Panc1 (cell line): ENCODE results near the gene IL22RA1. TPM values are rescaled to one million over a fixed set of nuclear protein-coding genes. Genes with fewer than 3 reads are reported as not detected.

Source experiments
- ATAC-seq: fragments of 200-7000 bp; cut with Tn5 transposase; 2 replicates; pipeline ENCODE4 v1.9.1; 2020; ENCODE audit warnings: mild to moderate bottlenecking, moderate library complexity
- BruUV-seq: library from RNA; stranded (reverse); fragments of 400-500 nt; replicated peaks from 2 replicates; lab custom pipeline; 2021; lab: Mats Ljungman, UMichigan
- CTCF ChIA-PET: fragments of 300-600 bp; sonication (Branson Sonifier 250); formaldehyde crosslinking; loops from one replicate; lab custom pipeline; 2022; ENCODE audit warnings: antibody characterized with exemption; lab: Charles Lee
- POLR2A ChIA-PET: fragments of 300-600 bp; sonication (Branson Sonifier 250); formaldehyde crosslinking; loops from one replicate; lab custom pipeline; 2022; ENCODE audit warnings: antibody characterized with exemption; lab: Charles Lee
- DNase-seq: peaks from one replicate; pipeline ENCODE4 v3.0.0-alpha.2; 2010; ENCODE audit warnings: low read depth, low spot score
- H3K27ac ChIP-seq: 2 replicates; pipeline ENCODE4 v1.5.1; 2011; ENCODE audit warnings: mild to moderate bottlenecking, low read length, inconsistent platforms
- H3K27me3 ChIP-seq: fragments of 200-500 bp; sonication (Bioruptor generic); 2 replicates; pipeline ENCODE4 v1.6.0; 2014; ENCODE audit warnings: low read length, inconsistent platforms; ENCODE audit not compliant: control insufficient read depth, insufficient read depth
- H3K36me3 ChIP-seq: fragments of 200-500 bp; sonication (Bioruptor generic); 2 replicates; pipeline ENCODE4 v1.5.1; 2014; ENCODE audit warnings: inconsistent platforms, mild to moderate bottlenecking, low read length, moderate library complexity; ENCODE audit not compliant: control insufficient read depth, insufficient read depth
- H3K4me1 ChIP-seq: 2 replicates; pipeline ENCODE4 v1.5.1; 2011; ENCODE audit warnings: inconsistent platforms, mild to moderate bottlenecking, low read length, moderate library complexity; ENCODE audit not compliant: control insufficient read depth, insufficient read depth
- H3K4me3 ChIP-seq, 2 experiments: 2 replicates each; pipeline ENCODE4 v1.5.1; 2011 to 2012; ENCODE audit warnings: low read depth in 2 of 2, low read length in 2 of 2, mild to moderate bottlenecking in 2 of 2, inconsistent platforms in 1 of 2, moderate library complexity in 1 of 2
- H3K9me3 ChIP-seq: fragments of 200-500 bp; sonication (Bioruptor generic); 2 replicates; pipeline ENCODE4 v1.5.1; 2014; ENCODE audit warnings: low read depth, mild to moderate bottlenecking, inconsistent platforms, low read length, moderate library complexity; ENCODE audit not compliant: control insufficient read depth, insufficient read depth
- POLR2AphosphoS5 ChIP-seq: IDR thresholded peaks from 2 replicates; pipeline ENCODE4 v1.6.1; 2012; ENCODE audit warnings: mild to moderate bottlenecking, low read depth, low read length, moderate library complexity
- SIN3A ChIP-seq: IDR thresholded peaks from 2 replicates; pipeline ENCODE4 v1.6.1; 2012; ENCODE audit warnings: low read depth, mild to moderate bottlenecking, low read length, moderate library complexity, borderline replicate concordance; ENCODE audit not compliant: insufficient read depth
- TCF7L2 ChIP-seq: IDR thresholded peaks from 2 replicates; pipeline ENCODE4 v1.6.1; 2011; ENCODE audit warnings: mild to moderate bottlenecking, low read depth, low read length, inconsistent platforms
- in situ Hi-C: cut with HindIII; loops from 2 replicates; pipeline ENCODE4 v1.10.0; 2016; ENCODE audit warnings: low sequenced_read_pairs, low pct_unique_long_range_greater_than_20kb
- intact Hi-C: fragments of 100-400 bp; cut with micrococcal nuclease; formaldehyde crosslinking; loops from one replicate; pipeline ENCODE4 v1.10.0; 2022; ENCODE audit not compliant: unreplicated experiment
- total RNA-seq: library from RNA; stranded (reverse); gene quantifications from one replicate; pipeline ENCODE4 v1.2.1, GENCODE V29; 2021; ENCODE audit not compliant: unreplicated experiment
- TF ChIP-seq, protein P1 (sequence below): fragments of 450-650 bp; IDR thresholded peaks from 2 replicates; pipeline ENCODE4 v1.5.1; 2017; ENCODE audit warnings: mild to moderate bottlenecking
- TF ChIP-seq, protein P2 (sequence below), 2 experiments: IDR thresholded peaks; 2 replicates each; pipeline ENCODE4 v1.6.1; 2011 to 2012; ENCODE audit warnings: low read depth in 2 of 2, control low read depth in 1 of 2, low read length in 1 of 2, mild to moderate bottlenecking in 1 of 2, moderate library complexity in 1 of 2; ENCODE audit not compliant: insufficient read depth in 1 of 2

Gene IL22RA1
- total RNA-seq, 1 experiment from 2014 or later = 1.1 TPM

DNA sequence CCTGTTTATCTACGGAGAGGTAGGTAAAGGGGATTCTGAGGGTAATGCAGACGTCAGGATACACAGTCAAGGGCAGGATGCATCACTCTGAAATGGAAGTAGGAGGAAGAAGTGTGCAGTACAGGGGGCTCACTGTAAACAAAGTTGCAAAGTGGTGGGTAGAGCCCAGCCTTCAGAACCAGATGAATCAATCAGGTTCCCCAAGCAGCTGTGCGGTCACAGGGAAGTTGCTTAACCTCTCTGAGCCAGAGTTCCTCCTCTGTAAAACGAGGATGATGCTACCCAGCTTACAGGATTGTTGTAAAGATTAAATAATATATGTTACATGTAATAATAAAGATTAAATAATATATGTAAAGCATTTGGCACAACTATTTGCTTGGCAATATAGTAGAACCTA lies 17.5 kb downstream of the IL22RA1 start:
- Histone ChIP-seq H3K27me3 (no peaks in the 10 kb centered on the region), H3K27ac (no peak overlapping the region), H3K4me3 (no peak overlapping the region), H3K36me3 (no peaks in the 10 kb centered on the region), H3K4me1 (no peaks in the 10 kb centered on the region), H3K9me3 (no peaks in the 10 kb centered on the region; the same call in 1 of the 2 replicates)
- CTCF ChIA-PET = interaction anchor here (2.0 kb wide), 1 partner anchor 25 kb away, joined by 4 read pairs; no protein-coding TSS in a partner anchor
- POLR2A ChIA-PET = no interaction called here
- TF ChIP-seq, protein P1, sequence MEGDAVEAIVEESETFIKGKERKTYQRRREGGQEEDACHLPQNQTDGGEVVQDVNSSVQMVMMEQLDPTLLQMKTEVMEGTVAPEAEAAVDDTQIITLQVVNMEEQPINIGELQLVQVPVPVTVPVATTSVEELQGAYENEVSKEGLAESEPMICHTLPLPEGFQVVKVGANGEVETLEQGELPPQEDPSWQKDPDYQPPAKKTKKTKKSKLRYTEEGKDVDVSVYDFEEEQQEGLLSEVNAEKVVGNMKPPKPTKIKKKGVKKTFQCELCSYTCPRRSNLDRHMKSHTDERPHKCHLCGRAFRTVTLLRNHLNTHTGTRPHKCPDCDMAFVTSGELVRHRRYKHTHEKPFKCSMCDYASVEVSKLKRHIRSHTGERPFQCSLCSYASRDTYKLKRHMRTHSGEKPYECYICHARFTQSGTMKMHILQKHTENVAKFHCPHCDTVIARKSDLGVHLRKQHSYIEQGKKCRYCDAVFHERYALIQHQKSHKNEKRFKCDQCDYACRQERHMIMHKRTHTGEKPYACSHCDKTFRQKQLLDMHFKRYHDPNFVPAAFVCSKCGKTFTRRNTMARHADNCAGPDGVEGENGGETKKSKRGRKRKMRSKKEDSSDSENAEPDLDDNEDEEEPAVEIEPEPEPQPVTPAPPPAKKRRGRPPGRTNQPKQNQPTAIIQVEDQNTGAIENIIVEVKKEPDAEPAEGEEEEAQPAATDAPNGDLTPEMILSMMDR = no peak
- TF ChIP-seq TCF7L2 = no peak
- no peak for TF ChIP-seq POLR2AphosphoS5
- TF ChIP-seq SIN3A = no peak
- TF ChIP-seq, protein P2, sequence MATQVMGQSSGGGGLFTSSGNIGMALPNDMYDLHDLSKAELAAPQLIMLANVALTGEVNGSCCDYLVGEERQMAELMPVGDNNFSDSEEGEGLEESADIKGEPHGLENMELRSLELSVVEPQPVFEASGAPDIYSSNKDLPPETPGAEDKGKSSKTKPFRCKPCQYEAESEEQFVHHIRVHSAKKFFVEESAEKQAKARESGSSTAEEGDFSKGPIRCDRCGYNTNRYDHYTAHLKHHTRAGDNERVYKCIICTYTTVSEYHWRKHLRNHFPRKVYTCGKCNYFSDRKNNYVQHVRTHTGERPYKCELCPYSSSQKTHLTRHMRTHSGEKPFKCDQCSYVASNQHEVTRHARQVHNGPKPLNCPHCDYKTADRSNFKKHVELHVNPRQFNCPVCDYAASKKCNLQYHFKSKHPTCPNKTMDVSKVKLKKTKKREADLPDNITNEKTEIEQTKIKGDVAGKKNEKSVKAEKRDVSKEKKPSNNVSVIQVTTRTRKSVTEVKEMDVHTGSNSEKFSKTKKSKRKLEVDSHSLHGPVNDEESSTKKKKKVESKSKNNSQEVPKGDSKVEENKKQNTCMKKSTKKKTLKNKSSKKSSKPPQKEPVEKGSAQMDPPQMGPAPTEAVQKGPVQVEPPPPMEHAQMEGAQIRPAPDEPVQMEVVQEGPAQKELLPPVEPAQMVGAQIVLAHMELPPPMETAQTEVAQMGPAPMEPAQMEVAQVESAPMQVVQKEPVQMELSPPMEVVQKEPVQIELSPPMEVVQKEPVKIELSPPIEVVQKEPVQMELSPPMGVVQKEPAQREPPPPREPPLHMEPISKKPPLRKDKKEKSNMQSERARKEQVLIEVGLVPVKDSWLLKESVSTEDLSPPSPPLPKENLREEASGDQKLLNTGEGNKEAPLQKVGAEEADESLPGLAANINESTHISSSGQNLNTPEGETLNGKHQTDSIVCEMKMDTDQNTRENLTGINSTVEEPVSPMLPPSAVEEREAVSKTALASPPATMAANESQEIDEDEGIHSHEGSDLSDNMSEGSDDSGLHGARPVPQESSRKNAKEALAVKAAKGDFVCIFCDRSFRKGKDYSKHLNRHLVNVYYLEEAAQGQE (IDR thresholded peaks at IDR 0.05; ENCODE audit: insufficient read depth in 1 of 2, low read depth in 2 of 2, low read length in 1 of 2) = no peak
- no TSS peak for BruUV-seq
- DNase-seq (no peak), ATAC-seq (no peak)
- in situ Hi-C loops (no loop called here), intact Hi-C loops (no loop called here)

- H3K36me3 ChIP-seq = no peaks in the 10 kb centered on the region
- CTCF ChIA-PET = interaction anchor here (2.0 kb wide), 1 partner anchor 25 kb away, joined by 4 read pairs; no protein-coding TSS in a partner anchor
These were observed 18.0 kb downstream of the IL22RA1 start for GRCh38 chr1:24124980-24125379.

More at GRCh38 chr1:24124980-24125379, 18.0 kb downstream of the IL22RA1 start:
- POLR2A ChIA-PET = no interaction called here
- ATAC-seq = no peak
- no peaks in the 10 kb centered on the region for H3K27me3 ChIP-seq
- no peak overlapping the region for H3K27ac ChIP-seq
- DNase-seq = no peak
- in situ Hi-C loops (no loop called here), intact Hi-C loops (no loop called here)
- no TSS peak for BruUV-seq
- no peaks in the 10 kb centered on the region; the same call in 1 of the 2 replicates for H3K9me3 ChIP-seq
- TF ChIP-seq POLR2AphosphoS5 = no peak
- TF ChIP-seq, protein P1 = no peak
- no peak for TF ChIP-seq TCF7L2
- TF ChIP-seq SIN3A = no peak
- TF ChIP-seq, protein P2 (IDR thresholded peaks at IDR 0.05; ENCODE audit: insufficient read depth in 1 of 2, low read depth in 2 of 2, low read length in 1 of 2) = no peak
- H3K4me3 ChIP-seq = no peak overlapping the region
- no peaks in the 10 kb centered on the region; the same call in 1 of the 2 replicates for H3K4me1 ChIP-seq
